ENCODE measurements around the gene PRR33. TPM values are rescaled to one million over a fixed set of nuclear protein-coding genes. Genes with fewer than 3 reads are reported as not detected.

The PRR33 gene
- total and polyA plus RNA-seq, 12 donors = 0.09 to 6.5 (median 3.5) TPM

- WGBS, 2 donors = 87 to 94% methylated on average over 25 of the region's 25 CpGs
These were observed 39.3 kb downstream of the PRR33 start for GRCh38 chr11:1852271-1852876.

GRCh38 chr11:1851468-1852180, 40.1 kb downstream of the PRR33 start:
- H3K27ac ChIP-seq = peak overlapping the region in 4 of 10 donors; percentile 43 to 95 (median 68)
- H3K9me3 ChIP-seq = no peaks in the 10 kb centered on the region
- H3K4me3 ChIP-seq = no peak overlapping the region
- H3K27me3 ChIP-seq = no peaks in the 10 kb centered on the region
- no peaks in the 10 kb centered on the region for H3K36me3 ChIP-seq
- 92 to 97% methylated on average over 20 to 21 of the region's 21 CpGs for WGBS, 2 donors
- DNase-seq = no peak
- H3K4me1 ChIP-seq = peaks cover 0 to 69% (median 0%) of the 10 kb centered on the region in 9 donors
- intact Hi-C loops (cut with DNase I) = loop anchor here in 1 of 10 donors (10.0 kb wide), 1 partner anchor 873 kb away; no protein-coding TSS in a partner anchor
- no peak for TF ChIP-seq CTCF (IDR thresholded peaks at IDR 0.05)
- no peak for ATAC-seq

More at GRCh38 chr11:1852271-1852876, 39.3 kb downstream of the PRR33 start:
- Histone ChIP-seq H3K4me3 (peak overlapping the region in 1 of 10 donors; percentile 62), H3K27ac (peak overlapping the region in 2 of 10 donors; percentile 76 to 95), H3K4me1 (peaks cover 0 to 72% (median 0%) of the 10 kb centered on the region in 9 donors), H3K27me3 (no peaks in the 10 kb centered on the region), H3K9me3 (no peaks in the 10 kb centered on the region), H3K36me3 (no peaks in the 10 kb centered on the region)
- ATAC-seq (no peak), DNase-seq (no peak)
- no peak for TF ChIP-seq CTCF (IDR thresholded peaks at IDR 0.05)
- intact Hi-C loops (cut with DNase I) = loop anchor here in 1 of 10 donors (10.0 kb wide), 1 partner anchor 872 kb away; no protein-coding TSS in a partner anchor

GRCh38 chr11:1848640-1849430, 42.9 kb downstream of the PRR33 start:
- no peak for DNase-seq

More at GRCh38 chr11:1848640-1849430, 42.9 kb downstream of the PRR33 start:
- intact Hi-C loops (cut with DNase I) = no loop called here
- ATAC-seq = no peak
- WGBS, 2 donors = 93 to 96% methylated on average over 19 of the region's 19 CpGs
- H3K27ac ChIP-seq = peak overlapping the region in 2 of 10 donors; percentile 79 to 95
- peaks cover 4 to 72% (median 16%) of the 10 kb centered on the region in 9 donors for H3K4me1 ChIP-seq
- TF ChIP-seq CTCF (IDR thresholded peaks at IDR 0.05) = no peak
- H3K36me3 ChIP-seq = no peaks in the 10 kb centered on the region
- H3K9me3 ChIP-seq = no peaks in the 10 kb centered on the region
- no peaks in the 10 kb centered on the region for H3K27me3 ChIP-seq
- H3K4me3 ChIP-seq = no peak overlapping the region

All from heart right ventricle (tissue), 16 donors.